Measurements from ENCODE around the gene CHRND.

The CHRND gene

GRCh38 chr2:232504438-232504837, 21.5 kb upstream of the CHRND start:
- no peak for DNase-seq

DNA sequence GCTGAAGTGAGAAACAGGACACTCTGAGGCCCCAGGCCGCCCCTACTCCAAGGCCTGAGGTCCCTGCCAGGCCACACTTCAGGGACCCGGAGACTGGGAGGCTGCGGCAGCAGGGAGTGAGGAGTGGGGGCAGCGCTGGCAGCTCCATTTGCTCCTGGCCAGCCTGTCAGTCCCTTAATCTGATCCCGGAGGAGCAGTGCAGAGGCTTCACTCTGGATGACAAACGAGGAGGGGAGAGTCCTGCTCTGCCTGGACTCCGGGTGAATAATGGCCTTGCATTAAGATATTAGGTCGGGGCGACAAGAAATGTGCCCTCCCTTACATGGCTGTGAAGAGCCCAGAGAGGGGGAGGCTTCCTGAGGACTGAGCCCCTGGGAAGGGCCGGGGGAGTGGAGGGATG, 20.1 kb upstream of the CHRND start:
- no peak for DNase-seq

DNA sequence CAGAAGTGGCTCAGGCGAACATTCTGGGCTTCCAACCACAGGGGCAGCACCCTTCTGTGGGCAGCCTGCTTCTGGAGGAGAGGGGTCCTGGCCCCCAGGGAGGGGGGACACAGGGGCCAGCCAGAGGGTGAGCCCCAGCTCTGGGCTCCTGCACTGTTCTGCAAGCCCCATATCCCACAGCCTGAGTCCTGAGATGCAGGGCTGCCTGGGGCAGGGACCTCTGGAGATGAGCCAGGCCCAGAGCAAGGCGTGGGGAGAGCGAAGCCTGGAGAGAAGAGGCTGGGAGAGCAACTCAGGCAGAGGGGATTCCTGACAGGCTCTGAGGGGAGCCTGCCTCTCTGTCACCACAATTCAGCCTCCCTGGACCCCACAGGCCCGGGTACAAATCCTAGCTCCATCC, 19.3 kb upstream of the CHRND start:
- DNase-seq, result no peak

- no peak for DNase-seq
Measured at GRCh38 chr2:232508251-232508650, 17.7 kb upstream of the CHRND start.

- no peak for DNase-seq
Measured at GRCh38 chr2:232511336-232511890, 14.5 kb upstream of the CHRND start.

DNA sequence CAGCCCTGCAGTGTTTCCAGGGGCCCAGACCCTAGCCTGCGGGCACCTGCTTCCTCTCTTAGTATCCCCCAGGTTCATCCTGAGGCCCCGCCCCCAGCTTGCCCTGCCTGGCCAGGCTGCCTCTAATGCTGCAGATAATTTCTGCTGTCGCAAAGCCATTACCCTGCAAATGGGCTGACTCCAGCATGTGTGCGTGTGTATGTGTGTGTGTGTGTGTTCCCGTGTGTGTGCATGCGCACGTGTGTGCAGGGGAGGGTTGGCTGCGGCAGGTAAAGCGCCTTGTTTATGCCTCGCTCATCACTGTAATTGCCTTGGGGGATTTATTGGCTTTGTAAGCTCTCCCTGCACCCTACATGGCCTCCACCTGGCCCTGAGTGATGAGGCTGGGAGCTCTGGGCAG, 13.4 kb upstream of the CHRND start:
- DNase-seq, result no peak

- no peak for DNase-seq
Measured at GRCh38 chr2:232513353-232513752, 12.6 kb upstream of the CHRND start.

DNA sequence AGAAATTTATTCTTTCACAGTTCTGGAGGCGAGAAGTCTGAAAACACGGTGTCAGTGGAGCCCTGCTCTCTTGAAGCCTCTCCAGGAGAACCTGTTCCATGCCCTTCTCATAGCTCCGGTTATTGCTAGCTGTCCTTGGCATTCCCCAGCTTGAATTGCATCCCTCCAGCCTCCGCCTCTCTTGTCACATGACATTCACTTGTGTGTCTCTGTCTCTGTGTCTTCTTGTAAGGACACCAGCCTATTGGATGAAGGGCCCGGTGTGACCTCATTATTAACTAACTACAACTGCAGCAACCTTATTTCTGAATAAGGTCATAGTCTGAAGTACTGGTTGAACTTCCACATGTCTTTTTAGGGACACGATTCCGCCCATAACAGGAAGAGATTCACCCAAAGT, 10.3 kb upstream of the CHRND start:
- DNase-seq, result no peak

- no peak for DNase-seq
Measured at GRCh38 chr2:232516551-232516950, 9.4 kb upstream of the CHRND start.

DNA sequence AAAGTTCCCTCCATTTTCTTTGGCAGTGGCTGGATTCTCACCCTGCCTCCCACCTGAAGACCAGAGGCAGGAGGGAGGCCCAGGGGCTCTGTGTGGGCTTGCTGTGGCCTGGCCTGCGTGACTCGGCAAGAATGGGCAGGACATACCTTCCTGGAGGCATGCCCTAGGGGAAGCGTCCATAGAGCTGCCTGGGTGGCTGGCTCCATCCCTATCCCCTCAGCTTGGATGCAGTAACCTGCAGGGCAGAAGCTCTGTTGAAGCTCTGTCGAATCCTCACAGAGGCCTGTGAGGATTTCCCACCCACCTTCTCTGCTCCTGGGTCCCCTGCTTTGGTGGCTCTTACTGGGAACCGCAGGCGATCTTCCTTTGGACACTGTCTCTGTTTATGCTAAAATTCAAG, 7.1 kb upstream of the CHRND start:
- DNase-seq, result no peak

DNA sequence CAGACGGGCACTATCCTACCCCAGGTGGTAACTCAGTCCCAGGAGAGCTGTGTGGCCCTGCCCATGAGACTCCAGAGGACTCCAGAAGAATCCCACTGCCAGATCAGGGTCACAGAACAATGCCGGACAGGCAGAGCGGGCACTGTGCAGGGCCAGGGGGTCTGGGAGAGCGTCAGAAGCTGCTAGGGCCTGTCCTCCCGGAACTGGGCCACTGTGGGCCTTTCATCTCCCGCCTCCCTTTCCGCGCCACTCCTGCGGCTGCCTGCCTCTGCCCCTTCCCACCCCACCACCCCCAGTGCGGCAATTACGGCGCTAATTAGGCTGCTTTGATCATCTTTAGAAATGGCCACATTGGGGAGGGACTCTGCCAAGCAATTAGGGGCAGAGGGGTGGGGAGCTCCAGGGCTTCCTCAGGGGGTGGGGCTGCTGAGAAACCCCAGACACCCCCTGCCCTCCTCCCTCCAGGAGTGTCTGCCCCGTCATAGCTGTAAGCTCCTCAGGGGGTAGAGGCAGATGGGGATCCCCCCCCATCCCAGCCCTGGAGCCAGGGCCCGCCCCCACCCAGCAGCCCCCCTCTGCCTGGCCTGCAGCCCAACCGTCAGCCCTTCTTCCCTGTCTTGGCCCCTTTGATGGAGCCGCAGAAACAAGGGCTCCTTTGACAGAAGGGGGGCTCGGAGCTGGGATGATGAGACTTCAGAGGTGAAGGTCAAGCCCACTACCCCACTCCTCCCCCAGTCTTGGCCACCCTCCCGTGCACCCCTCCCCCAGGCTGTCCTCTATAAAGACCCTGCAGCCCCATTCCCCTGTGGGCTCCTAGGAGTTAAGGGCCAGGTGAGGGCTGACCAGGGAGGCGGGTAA, 6.2 kb upstream of the CHRND start, which contains the start of gene PRSS56:
PRSS56 (plus strand) TSS at position 808 of the 858 bp plus-strand sequence. CDS start 211 bp downstream, outside the sequence.
- no peak for DNase-seq

GRCh38 chr2:232520489-232520888, 5.5 kb upstream of the CHRND start:
- no peak for DNase-seq

GRCh38 chr2:232521098-232521497, 4.9 kb upstream of the CHRND start:
- DNase-seq, result no peak

- peak; percentile 73 for DNase-seq
Measured at GRCh38 chr2:232521959-232522622, 3.9 kb upstream of the CHRND start.

DNA sequence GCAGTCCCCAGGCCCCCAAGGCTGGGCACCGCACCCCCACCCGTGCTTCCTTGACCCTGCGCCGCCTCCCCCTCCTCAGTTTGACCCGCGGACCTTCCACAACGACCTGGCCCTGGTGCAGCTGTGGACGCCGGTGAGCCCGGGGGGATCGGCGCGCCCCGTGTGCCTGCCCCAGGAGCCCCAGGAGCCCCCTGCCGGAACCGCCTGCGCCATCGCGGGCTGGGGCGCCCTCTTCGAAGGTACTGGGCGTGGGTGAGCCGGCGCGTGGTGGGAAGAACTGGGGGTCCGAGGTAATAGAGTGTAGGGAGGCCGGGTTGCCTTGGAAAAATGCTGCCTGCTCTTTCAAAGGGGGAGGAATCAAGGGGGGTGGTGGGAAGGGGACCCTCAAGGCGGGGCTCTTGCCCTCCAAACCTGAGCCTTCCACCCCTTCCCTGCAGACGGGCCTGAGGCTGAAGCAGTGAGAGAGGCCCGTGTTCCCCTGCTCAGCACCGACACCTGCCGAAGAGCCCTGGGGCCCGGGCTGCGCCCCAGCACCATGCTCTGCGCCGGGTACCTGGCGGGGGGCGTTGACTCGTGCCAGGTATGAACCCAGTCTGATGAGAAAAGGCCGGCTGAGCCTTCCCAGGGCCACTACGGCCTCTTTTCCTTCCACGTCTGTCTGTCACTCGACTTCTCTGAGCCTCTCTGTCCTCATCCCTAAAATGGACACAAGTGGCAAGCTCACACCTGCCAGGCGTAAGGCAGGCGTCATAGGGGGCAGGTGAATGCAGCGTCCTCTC, 3.1 kb upstream of the CHRND start:
- DNase-seq, result no peak

GRCh38 chr2:232523402-232523681, 2.6 kb upstream of the CHRND start:
- no peak for DNase-seq

- peak; percentile 25 for DNase-seq
Measured at GRCh38 chr2:232523682-232524597, 2.0 kb upstream of the CHRND start.

GRCh38 chr2:232524771-232525170, 1.2 kb upstream of the CHRND start:
- no peak for DNase-seq

DNA sequence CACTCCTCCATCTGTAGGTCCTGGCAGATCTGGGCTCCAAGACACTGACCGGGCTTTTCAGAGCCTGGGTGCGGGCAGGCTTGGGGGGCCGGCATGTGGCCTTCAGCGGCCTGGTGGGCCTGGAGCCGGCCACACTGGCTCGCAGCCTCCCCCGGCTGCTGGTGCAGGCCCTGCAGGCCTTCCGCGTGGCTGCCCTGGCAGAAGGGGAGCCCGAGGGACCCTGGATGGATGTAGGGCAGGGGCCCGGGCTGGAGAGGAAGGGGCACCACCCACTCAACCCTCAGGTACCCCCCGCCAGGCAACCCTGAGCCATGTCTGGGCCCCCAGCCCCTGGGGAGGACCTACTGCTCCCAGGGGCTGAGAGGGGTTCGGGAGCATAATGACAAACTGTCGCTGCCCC, 761 bp upstream of the CHRND start:
- no peak for DNase-seq

DNA sequence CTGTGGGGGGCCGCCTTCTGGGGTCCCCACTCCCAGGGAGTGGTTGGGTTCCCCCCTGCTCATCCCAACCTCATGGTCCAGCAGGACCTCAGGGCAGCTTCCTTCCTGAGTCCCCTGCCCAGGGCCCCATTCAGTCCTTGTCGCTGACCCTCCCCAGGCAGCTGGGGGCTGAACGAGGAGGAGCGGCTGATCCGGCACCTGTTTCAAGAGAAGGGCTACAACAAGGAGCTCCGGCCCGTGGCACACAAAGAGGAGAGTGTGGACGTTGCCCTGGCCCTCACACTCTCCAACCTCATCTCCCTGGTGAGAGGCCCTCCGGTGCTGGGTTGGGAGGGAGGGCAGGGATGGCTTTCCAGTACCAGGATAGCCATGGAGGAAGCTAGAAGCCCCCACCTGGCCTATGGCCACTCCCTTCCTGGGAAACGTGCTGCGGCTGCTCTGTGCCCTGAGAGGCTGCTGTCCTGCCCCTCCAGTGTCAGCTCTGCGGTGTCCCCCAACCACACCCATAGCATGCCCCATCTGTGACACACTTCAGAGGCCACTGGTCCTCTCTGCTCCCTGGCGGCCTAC, 497 bp downstream of the CHRND start:
- DNase-seq, result no peak

DNA sequence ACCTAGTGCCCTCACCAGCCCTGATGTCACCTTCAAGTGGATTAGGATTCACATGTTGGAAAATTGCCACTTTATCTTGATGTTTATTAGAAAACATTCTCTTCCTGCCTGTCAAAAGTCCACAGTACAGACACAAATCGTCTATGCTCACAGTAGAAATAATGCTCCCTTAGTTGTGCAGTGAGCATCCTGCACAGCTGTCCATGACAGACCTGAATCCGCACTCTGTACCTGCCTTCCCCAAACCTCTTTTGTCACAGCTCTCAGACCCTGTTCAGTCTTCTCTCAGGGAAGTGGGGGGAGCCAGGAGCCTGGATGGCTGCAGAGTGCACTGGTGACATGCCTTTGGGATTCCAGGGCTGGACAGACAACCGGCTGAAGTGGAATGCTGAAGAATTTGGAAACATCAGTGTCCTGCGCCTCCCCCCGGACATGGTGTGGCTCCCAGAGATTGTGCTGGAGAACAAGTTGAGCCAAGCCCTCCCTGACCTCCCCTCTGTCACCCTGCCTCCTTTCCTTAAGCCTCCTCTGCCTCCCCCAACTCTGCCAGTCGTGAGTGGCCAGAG, 2.0 kb downstream of the CHRND start:
- no peak for DNase-seq

Data from stimulated activated CD4-positive, alpha-beta T cell treated with anti-CD3 and anti-CD28 coated beads, Interleukin-12 subunit alpha, Interleukin-12 subunit beta, amount 100 ng/mL, for 4 hours (primary cell).